A549 treated with RU486 at 1 μM for 4 hours (cell line): Measurements from ENCODE around the gene GP1BA. TPM values are rescaled to one million over a fixed set of nuclear protein-coding genes. Genes with fewer than 3 reads are reported as not detected.

Source experiments
- total RNA-seq: library from RNA; stranded (reverse); fragments of 200-300 nt; extraction: Qiagen RNA extraction; gene quantifications from 5 replicates; pipeline ENCODE4 v1.2.3, GENCODE V29; 2022; ENCODE audit warnings: low read depth

GP1BA gene
- not detected in 5 replicates for total RNA-seq

GRCh38 chr17:4931963-4932362 lies at the start of gene GP1BA:
Gene GP1BA (plus strand): TSS chr17:4932277. CDS start chr17:4932605, 328 bp downstream.

GRCh38 chr17:4899341-4900230 lies 32.5 kb upstream of the GP1BA start, which contains the start of gene C17orf107:
Gene C17orf107 (plus strand): TSS chr17:4899536. CDS start chr17:4899763, 227 bp downstream.

GRCh38 chr17:4903051-4903818 lies 28.8 kb upstream of the GP1BA start, which contains the start of gene CHRNE:
Gene CHRNE (minus strand): TSS chr17:4903098. CDS start chr17:4903063, 35 bp downstream.

GRCh38 chr17:4939796-4940554 lies 7.9 kb downstream of the GP1BA start, which contains the start of the genes RNF167 and SLC25A11:
Gene RNF167 (plus strand): TSS chr17:4940268. CDS start chr17:4940910, 642 bp downstream.
Gene SLC25A11 (minus strand): TSS chr17:4940046. CDS start chr17:4939910, 136 bp downstream.

GRCh38 chr17:4948166-4948930 lies 16.3 kb downstream of the GP1BA start, which contains the start of gene PFN1:
Gene PFN1 (minus strand): TSS chr17:4948530. CDS start chr17:4948394, 136 bp downstream.

GRCh38 chr17:4950746-4951204 lies 18.7 kb downstream of the GP1BA start, which contains the start of gene ENO3:
Gene ENO3 (plus strand): TSS chr17:4951119. CDS start chr17:4951830, 711 bp downstream.

GRCh38 chr17:4967539-4968485 lies 35.7 kb downstream of the GP1BA start, which contains the start of gene SPAG7:
Gene SPAG7 (minus strand): TSS chr17:4967817. CDS start chr17:4967804, 13 bp downstream.

Other genes with a start within 250 kb of the GP1BA start
- 62.8 to 81.0 TPM (median 77.6 TPM) in 5 replicates for gene PELP1, start 228.1 kb upstream of the GP1BA start, total RNA-seq
- 48.9 to 75.6 TPM (median 63.8 TPM) in 5 replicates for gene ARRB2, start 221.6 kb upstream of the GP1BA start, total RNA-seq
- 39.1 to 46.0 TPM (median 44.8 TPM) in 5 replicates for gene MED11, start 200.8 kb upstream of the GP1BA start, total RNA-seq
- gene ZMYND15, start 192.4 kb upstream of the GP1BA start, total RNA-seq = 0.47 to 0.89 TPM (median 0.56 TPM) in 5 replicates
- gene CXCL16, start 192.3 kb upstream of the GP1BA start, total RNA-seq = 13.8 to 20.0 TPM (median 17.9 TPM) in 5 replicates
- 0.41 to 1.1 TPM (median 0.82 TPM) in 5 replicates for gene TM4SF5, start 160.4 kb upstream of the GP1BA start, total RNA-seq
- 0.35 to 1.5 TPM (median 1.1 TPM) in 5 replicates for gene VMO1, start 145.9 kb upstream of the GP1BA start, total RNA-seq
- 0.14 to 0.15 TPM in 2 of 5 replicates, not detected in the others for gene GLTPD2, start 143.3 kb upstream of the GP1BA start, total RNA-seq
- gene PSMB6, start 136.1 kb upstream of the GP1BA start, total RNA-seq = 461 to 534 TPM (median 480 TPM) in 5 replicates
- gene PLD2, start 125.1 kb upstream of the GP1BA start, total RNA-seq = 18.4 to 25.8 TPM (median 22.8 TPM) in 5 replicates
- 42.8 to 59.3 TPM (median 56.3 TPM) in 5 replicates for gene MINK1, start 98.9 kb upstream of the GP1BA start, total RNA-seq
- gene C17orf107, start 32.7 kb upstream of the GP1BA start, total RNA-seq = 0.15 to 0.35 TPM (median 0.30 TPM) in 5 replicates
- 0.05 to 0.15 TPM (median 0.08 TPM) in 3 of 5 replicates, not detected in the others for gene CHRNE, start 29.2 kb upstream of the GP1BA start, total RNA-seq
- 51.1 to 79.7 TPM (median 75.4 TPM) in 5 replicates for gene SLC25A11, start 7.8 kb downstream of the GP1BA start, total RNA-seq
- gene RNF167, start 8.0 kb downstream of the GP1BA start, total RNA-seq = 88.1 to 164 TPM (median 124 TPM) in 5 replicates
- 2,878 to 3,154 TPM (median 3,052 TPM) in 5 replicates for gene PFN1, start 16.3 kb downstream of the GP1BA start, total RNA-seq
- 50.7 to 68.1 TPM (median 55.2 TPM) in 5 replicates for gene ENO3, start 18.8 kb downstream of the GP1BA start, total RNA-seq
- gene SPAG7, start 35.5 kb downstream of the GP1BA start, total RNA-seq = 72.8 to 95.3 TPM (median 75.3 TPM) in 5 replicates
- gene CAMTA2, start 55.4 kb downstream of the GP1BA start, total RNA-seq = 20.9 to 36.6 TPM (median 32.9 TPM) in 5 replicates
- gene INCA1, start 65.2 kb downstream of the GP1BA start, total RNA-seq = 1.4 to 3.1 TPM (median 1.6 TPM) in 5 replicates
- 100 to 115 TPM (median 110 TPM) in 5 replicates for gene KIF1C, start 65.7 kb downstream of the GP1BA start, total RNA-seq
- 0.41 to 1.00 TPM (median 0.51 TPM) in 5 replicates for gene SLC52A1, start 103.1 kb downstream of the GP1BA start, total RNA-seq
- gene ZFP3, start 146.2 kb downstream of the GP1BA start, total RNA-seq = 0.71 to 0.99 TPM (median 0.95 TPM) in 5 replicates
- 4.5 to 5.0 TPM (median 4.6 TPM) in 5 replicates for gene ZNF232, start 179.6 kb downstream of the GP1BA start, total RNA-seq
- 0.02 to 0.05 TPM (median 0.03 TPM) in 3 of 5 replicates, not detected in the others for gene USP6, start 183.8 kb downstream of the GP1BA start, total RNA-seq